Naive thymus-derived CD4-positive, alpha-beta T cell (primary cell): ENCODE data around the gene SGCA. TPM values are rescaled to one million over a fixed set of nuclear protein-coding genes. Genes with fewer than 3 reads are reported as not detected.

Experiments
- ATAC-seq: fragments of 150-1000 bp; cut with Tn5 transposase; 2 replicates; pipeline ENCODE4 v1.10.0; 2021; ENCODE audit warnings: mild to moderate bottlenecking, moderate library complexity
- CTCF ChIA-PET: fragments of 350-600 bp; sonication (Branson Sonifier 250); formaldehyde crosslinking; loops from one replicate; lab custom pipeline; 2021; ENCODE audit warnings: antibody characterized with exemption; lab: Charles Lee
- POLR2A ChIA-PET: fragments of 350-600 bp; sonication (Branson Sonifier 250); formaldehyde crosslinking; loops from one replicate; lab custom pipeline; 2021; ENCODE audit warnings: antibody characterized with exemption, inconsistent platforms; lab: Charles Lee
- DNase-seq, 9 donors: peaks; one replicate each; pipeline versions ENCODE4 v3.0.0 to v3.0.0-alpha.2; 2020 to 2022; ENCODE audit warnings: mixed read lengths in 1 of 9
- H3K27ac ChIP-seq: one replicate; pipeline ENCODE4 v1.7.0; 2013; ENCODE audit warnings: mild to moderate bottlenecking, low read depth, low read length, moderate library complexity
- H3K27me3 ChIP-seq, 2 donors: one replicate each; pipeline ENCODE4 v1.7.0; 2013; ENCODE audit warnings: low read length in 2 of 2, mild to moderate bottlenecking in 2 of 2, moderate library complexity in 2 of 2; ENCODE audit not compliant: control insufficient read depth in 2 of 2, insufficient read depth in 2 of 2
- H3K36me3 ChIP-seq, 3 experiments: 1 replicate in 2 of 3; 2 replicates in 1 of 3; pipeline ENCODE4 v1.7.0; 2013; ENCODE audit warnings: low read length in 3 of 3, mild to moderate bottlenecking in 3 of 3, moderate library complexity in 1 of 3; ENCODE audit not compliant: insufficient read depth in 3 of 3, control insufficient read depth in 2 of 3
- H3K4me1 ChIP-seq, 2 donors: one replicate each; pipeline ENCODE4 v1.7.0; 2013; ENCODE audit warnings: low read length in 2 of 2, mild to moderate bottlenecking in 2 of 2, moderate library complexity in 1 of 2; ENCODE audit not compliant: control insufficient read depth in 2 of 2, insufficient read depth in 2 of 2
- H3K4me3 ChIP-seq: 2 replicates; pipeline ENCODE4 v1.7.0; 2013; ENCODE audit warnings: mild to moderate bottlenecking, low read length
- H3K9me3 ChIP-seq, 3 experiments: 1 replicate in 2 of 3; 2 replicates in 1 of 3; pipeline ENCODE4 v1.7.0; 2013; ENCODE audit warnings: low read length in 3 of 3; ENCODE audit not compliant: control insufficient read depth in 2 of 3
- H3K27ac Mint-ChIP-seq, 9 donors: one replicate each; pipeline ENCODE4 v1.8.0; 2020 to 2022; ENCODE audit warnings: mixed read lengths in 9 of 9, mild to moderate bottlenecking in 8 of 9, moderate library complexity in 5 of 9, inconsistent platforms in 2 of 9
- H3K27me3 Mint-ChIP-seq, 5 donors: one replicate each; pipeline ENCODE4 v1.8.0; 2021 to 2022; ENCODE audit warnings: mixed read lengths in 5 of 5, mild to moderate bottlenecking in 1 of 5
- H3K36me3 Mint-ChIP-seq, 5 donors: one replicate each; pipeline ENCODE4 v1.8.0; 2020 to 2022; ENCODE audit warnings: mixed read lengths in 5 of 5, mild to moderate bottlenecking in 3 of 5, inconsistent platforms in 1 of 5
- H3K4me1 Mint-ChIP-seq, 7 donors: one replicate each; pipeline ENCODE4 v1.8.0; 2020 to 2022; ENCODE audit warnings: mixed read lengths in 7 of 7, mild to moderate bottlenecking in 3 of 7, inconsistent platforms in 1 of 7
- H3K4me3 Mint-ChIP-seq, 10 donors: one replicate each; pipeline ENCODE4 v1.8.0; 2020 to 2022; ENCODE audit warnings: mild to moderate bottlenecking in 10 of 10, mixed read lengths in 10 of 10, moderate library complexity in 6 of 10, inconsistent platforms in 2 of 10
- H3K9me3 Mint-ChIP-seq, 11 donors: one replicate each; pipeline ENCODE4 v1.8.0; 2020 to 2022; ENCODE audit warnings: mixed read lengths in 11 of 11, mild to moderate bottlenecking in 4 of 11, inconsistent platforms in 1 of 11, moderate library complexity in 1 of 11
- intact Hi-C, 2 donors: fragments of 100-400 bp; cut with micrococcal nuclease; formaldehyde crosslinking; loops; one replicate each; pipeline ENCODE4 v1.15.1; 2023
- polyA plus RNA-seq, 2 donors: library from polyadenylated mRNA; unstranded; fragments of 300-500 nt; fragmentation: Illumina TruSeq; gene quantifications; one replicate each; pipeline ENCODE4 v1.2.3, GENCODE V29; 2021
- total RNA-seq, 6 experiments: library from RNA in 5 of 6; stranded (reverse) in 5 of 6; gene quantifications; 1 replicate in 5 of 6; 2 replicates in 1 of 6; pipeline ENCODE4 v1.2.3 and lab custom pipeline; 2021 to 2026

SGCA gene
- total and polyA plus RNA-seq, 7 experiments from 2014 or later = 0.69 TPM; not detected in 6

- no peak for ATAC-seq
- POLR2A ChIA-PET = interaction anchor here (1.2 to 2.2 kb wide), 2 partner anchors 54 to 63 kb away, joined by 3 to 6 read pairs; partner anchors contain the start of gene TMEM92
- intact Hi-C loops = no loop called here
- DNase-seq = peak in 1 of 9 donors; percentile 10
- H3K36me3 ChIP-seq = no peaks in the 10 kb centered on the region
- peaks cover 18 to 59% (median 26%) of the 10 kb centered on the region in 5 donors for H3K27me3 Mint-ChIP-seq
- peaks cover 0 to 3% (median 0%) of the 10 kb centered on the region in 11 donors for H3K9me3 Mint-ChIP-seq
- peak overlapping the region in 1 of 9 donors; percentile 76 for H3K27ac Mint-ChIP-seq
- H3K4me3 Mint-ChIP-seq = no peak overlapping the region
- CTCF ChIA-PET = interaction anchor here (0.7 to 6.3 kb wide), 2 partner anchors 10 kb away, joined by 3 to 39 read pairs; partner anchors contain the start of gene COL1A1
- no peak overlapping the region for H3K4me3 ChIP-seq
- H3K9me3 ChIP-seq = no peaks in the 10 kb centered on the region
- H3K27me3 ChIP-seq = peaks cover 0 to 6% of the 10 kb centered on the region in 2 donors
- H3K4me1 Mint-ChIP-seq = peaks cover 4 to 14% (median 10%) of the 10 kb centered on the region in 7 donors
- no peaks in the 10 kb centered on the region for H3K36me3 Mint-ChIP-seq
- peaks cover 0 to 4% of the 10 kb centered on the region in 2 donors for H3K4me1 ChIP-seq
- H3K27ac ChIP-seq = no peak overlapping the region
These were observed 45.7 kb downstream of the SGCA start for GRCh38 chr17:50211249-50212120.

- peak overlapping the region in 1 of 9 donors; percentile 43 for H3K27ac Mint-ChIP-seq
- no peak for ATAC-seq
- H3K4me3 Mint-ChIP-seq = peak overlapping the region in 1 of 10 donors; percentile 14
- peaks cover 0 to 10% (median 5%) of the 10 kb centered on the region in 7 donors for H3K4me1 Mint-ChIP-seq
- DNase-seq = peak in 1 of 9 donors; percentile 10
- Histone ChIP-seq H3K4me3 (no peak overlapping the region), H3K36me3 (no peaks in the 10 kb centered on the region), H3K4me1 (peaks cover 0 to 4% of the 10 kb centered on the region in 2 donors), H3K27me3 (peaks cover 0 to 6% of the 10 kb centered on the region in 2 donors), H3K27ac (no peak overlapping the region), H3K9me3 (no peaks in the 10 kb centered on the region)
- POLR2A ChIA-PET = interaction anchor here (1.2 to 2.2 kb wide), 2 partner anchors 54 to 62 kb away, joined by 3 to 6 read pairs; partner anchors contain the start of gene TMEM92
- intact Hi-C loops = no loop called here
- CTCF ChIA-PET = interaction anchor here (0.7 to 6.3 kb wide), 6 partner anchors 8 to 85 kb away, joined by 3 to 39 read pairs (median 4); partner anchors contain the start of gene COL1A1
- H3K27me3 Mint-ChIP-seq = peaks cover 10 to 58% (median 21%) of the 10 kb centered on the region in 5 donors
- peaks cover 0 to 3% (median 0%) of the 10 kb centered on the region in 11 donors for H3K9me3 Mint-ChIP-seq
- no peaks in the 10 kb centered on the region for H3K36me3 Mint-ChIP-seq
These were observed 46.5 kb downstream of the SGCA start for GRCh38 chr17:50212121-50212843.

GRCh38 chr17:50213026-50214022 lies 47.5 kb downstream of the SGCA start:
- Mint-ChIP-seq H3K9me3 (peaks cover 0 to 2% (median 0%) of the 10 kb centered on the region in 11 donors), H3K4me3 (peak overlapping the region in 2 of 10 donors; percentile 14 to 45), H3K4me1 (peaks cover 0 to 10% (median 5%) of the 10 kb centered on the region in 7 donors), H3K27ac (peak overlapping the region in 2 of 9 donors; percentile 56 to 79), H3K27me3 (peaks cover 0 to 59% (median 14%) of the 10 kb centered on the region in 5 donors), H3K36me3 (no peaks in the 10 kb centered on the region)
- DNase-seq (peak in 3 of 9 donors; percentile 14 to 85 (median 42)), ATAC-seq (peak; percentile 89)
- CTCF ChIA-PET = interaction anchor here (0.5 to 6.3 kb wide), 9 partner anchors 9 to 207 kb away, joined by 3 to 39 read pairs (median 3); partner anchors contain the start of gene COL1A1
- H3K4me3 ChIP-seq = no peak overlapping the region
- peaks cover 0 to 4% of the 10 kb centered on the region in 2 donors for H3K4me1 ChIP-seq
- intact Hi-C loops = no loop called here
- peaks cover 0 to 6% of the 10 kb centered on the region in 2 donors for H3K27me3 ChIP-seq
- H3K9me3 ChIP-seq = no peaks in the 10 kb centered on the region
- no peaks in the 10 kb centered on the region for H3K36me3 ChIP-seq
- no peak overlapping the region for H3K27ac ChIP-seq
- POLR2A ChIA-PET = interaction anchor here (1.2 to 2.2 kb wide), 2 partner anchors 55 to 61 kb away, joined by 3 to 6 read pairs; partner anchors contain the start of gene TMEM92

- Histone ChIP-seq H3K4me1 (peaks cover 0 to 4% of the 10 kb centered on the region in 2 donors), H3K27me3 (peaks cover 0 to 6% of the 10 kb centered on the region in 2 donors), H3K27ac (no peak overlapping the region), H3K9me3 (no peaks in the 10 kb centered on the region), H3K36me3 (no peaks in the 10 kb centered on the region), H3K4me3 (no peak overlapping the region)
- Mint-ChIP-seq H3K27me3 (peaks cover 0 to 53% (median 4%) of the 10 kb centered on the region in 5 donors), H3K4me3 (no peak overlapping the region), H3K27ac (peak overlapping the region in 1 of 9 donors; percentile 26), H3K9me3 (peaks cover 0 to 2% (median 0%) of the 10 kb centered on the region in 11 donors), H3K36me3 (no peaks in the 10 kb centered on the region), H3K4me1 (peaks cover 0 to 10% (median 5%) of the 10 kb centered on the region in 7 donors)
- ChIA-PET CTCF (interaction anchor here (0.8 to 6.3 kb wide), 2 partner anchors 14 to 92 kb away, joined by 3 to 39 read pairs; partner anchors contain the start of gene COL1A1), POLR2A (interaction anchor here (0.5 to 0.6 kb wide), 2 partner anchors 11 to 72 kb away, joined by 4 to 5 read pairs; no protein-coding TSS in a partner anchor)
- DNase-seq = no peak
- ATAC-seq = no peak
- intact Hi-C loops = loop anchor here in 1 of 2 donors (5.0 kb wide), 1 partner anchor 52 kb away; no protein-coding TSS in a partner anchor
These were observed 49.4 kb downstream of the SGCA start for GRCh38 chr17:50214976-50215760.

GRCh38 chr17:50217591-50217990 lies 51.8 kb downstream of the SGCA start:
- ChIA-PET POLR2A (no interaction called here), CTCF (interaction anchor here (0.7 to 1.5 kb wide), 2 partner anchors 16 to 17 kb away, joined by 3 to 4 read pairs; partner anchors contain the start of gene COL1A1)
- peaks cover 0 to 40% (median 0%) of the 10 kb centered on the region in 5 donors for H3K27me3 Mint-ChIP-seq
- DNase-seq (no peak), ATAC-seq (no peak)
- H3K4me1 ChIP-seq = peaks cover 0 to 4% of the 10 kb centered on the region in 2 donors
- H3K27ac ChIP-seq = no peak overlapping the region
- H3K36me3 Mint-ChIP-seq = no peaks in the 10 kb centered on the region
- intact Hi-C loops = loop anchor here in 1 of 2 donors (5.0 kb wide), 1 partner anchor 50 kb away; no protein-coding TSS in a partner anchor
- H3K9me3 ChIP-seq = no peaks in the 10 kb centered on the region
- no peak overlapping the region for H3K4me3 Mint-ChIP-seq
- no peaks in the 10 kb centered on the region for H3K27me3 ChIP-seq
- no peak overlapping the region for H3K4me3 ChIP-seq
- peaks cover 4 to 16% (median 6%) of the 10 kb centered on the region in 7 donors for H3K4me1 Mint-ChIP-seq
- H3K27ac Mint-ChIP-seq = no peak overlapping the region
- no peaks in the 10 kb centered on the region for H3K36me3 ChIP-seq
- H3K9me3 Mint-ChIP-seq = peaks cover 0 to 2% (median 0%) of the 10 kb centered on the region in 11 donors
